ENCODE measurements around the gene BBX.

The BBX gene

GRCh38 chr3:107522510-107523288, at the start of gene BBX:
Gene BBX, plus strand, starts transcription at chr3:107522962. Its CDS starts 187,499 bp downstream, at chr3:107710461.
- peak; percentile 74 for FAIRE-seq

GRCh38 chr3:107476462-107476861, 46.3 kb upstream of the BBX start:
- DNase-seq (ENCODE audit: low spot score) = no peak
- FAIRE-seq = no peak

More at GRCh38 chr3:107522510-107523288, at the start of gene BBX:
- peak; percentile 92 for DNase-seq (ENCODE audit: low spot score)

DNA sequence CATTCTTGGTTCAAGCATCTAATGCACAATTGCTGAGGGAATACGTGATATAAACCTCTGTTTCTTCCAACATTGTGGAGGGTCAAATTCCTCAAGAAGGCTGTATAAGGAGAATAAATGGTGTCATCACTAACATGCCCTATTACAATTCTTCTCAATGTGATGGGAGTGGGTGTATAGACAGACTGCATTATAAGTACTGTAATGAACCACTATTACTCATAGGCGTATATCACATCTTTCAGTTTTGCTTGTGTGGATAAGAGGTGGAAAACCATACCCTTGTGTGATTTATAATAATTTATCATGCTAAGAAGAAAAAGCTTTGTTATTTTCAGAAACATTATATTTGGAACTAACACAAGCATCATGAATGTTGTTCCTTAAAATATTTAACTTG, 35.3 kb upstream of the BBX start:
- DNase-seq (ENCODE audit: low spot score) (no peak), FAIRE-seq (no peak)

DNA sequence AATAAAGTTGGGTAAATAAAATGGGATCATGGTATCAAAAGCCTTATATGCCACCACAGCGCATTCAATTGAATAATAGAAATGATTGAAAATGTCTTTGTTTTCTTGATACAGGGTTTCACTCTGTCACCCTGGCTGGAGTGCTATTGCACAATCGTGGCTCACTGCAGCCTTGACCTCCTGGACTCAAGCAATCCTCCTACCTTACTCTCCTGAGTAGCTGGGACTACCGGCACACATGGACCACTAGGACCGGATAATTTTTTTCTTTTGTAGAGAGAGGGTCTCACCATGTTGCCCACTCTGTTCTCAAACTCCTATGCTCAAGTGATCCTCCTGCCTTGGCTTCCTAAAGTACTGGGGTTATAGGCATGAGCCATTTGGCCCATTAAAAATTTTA, 33.8 kb upstream of the BBX start:
- FAIRE-seq (no peak), DNase-seq (ENCODE audit: low spot score) (no peak)

DNA sequence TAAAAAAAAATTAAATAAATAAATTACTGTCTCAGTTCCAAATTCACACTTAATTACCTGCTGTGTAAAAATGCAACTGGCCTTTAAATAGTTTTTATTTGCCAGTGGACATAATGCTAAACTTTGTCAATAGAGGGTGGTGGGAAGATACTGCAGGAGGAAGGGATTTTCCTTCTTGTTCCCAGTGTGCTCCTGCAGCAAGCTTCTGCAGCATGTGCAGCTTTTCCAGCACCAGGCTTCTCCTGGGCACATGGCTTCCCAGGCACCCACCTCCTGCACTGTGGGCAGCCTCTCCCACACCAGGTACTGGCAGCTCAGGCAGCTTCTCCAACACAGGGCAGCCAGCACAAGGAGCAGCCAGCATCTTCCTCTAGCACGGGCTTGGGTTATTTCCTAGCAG, 29.6 kb upstream of the BBX start:
- DNase-seq (ENCODE audit: low spot score) = no peak
- FAIRE-seq = no peak

GRCh38 chr3:107496855-107497254, 25.9 kb upstream of the BBX start:
- FAIRE-seq (no peak), DNase-seq (ENCODE audit: low spot score) (no peak)

DNA sequence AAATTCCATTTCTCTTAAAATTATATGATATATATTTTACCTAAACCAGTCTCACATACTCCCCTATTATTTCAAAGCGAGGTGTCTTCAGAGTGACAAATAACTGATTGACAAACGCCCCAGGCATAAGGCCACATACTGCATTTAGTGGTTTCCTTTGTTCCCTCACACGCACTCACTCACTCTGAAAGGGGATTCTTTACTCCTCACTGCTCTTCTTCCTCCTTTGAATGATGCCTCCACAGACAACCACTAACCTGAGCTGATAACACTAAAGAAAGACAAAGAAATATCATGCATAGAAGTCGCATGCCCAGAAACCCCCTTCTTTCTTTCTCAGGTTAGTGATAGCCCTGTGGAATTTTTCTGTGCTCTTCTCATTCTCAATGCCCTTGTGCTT, 24.1 kb upstream of the BBX start:
- DNase-seq (ENCODE audit: low spot score) = no peak
- FAIRE-seq = no peak

GRCh38 chr3:107506458-107506857, 16.3 kb upstream of the BBX start:
- DNase-seq (ENCODE audit: low spot score) (no peak), FAIRE-seq (no peak)

DNA sequence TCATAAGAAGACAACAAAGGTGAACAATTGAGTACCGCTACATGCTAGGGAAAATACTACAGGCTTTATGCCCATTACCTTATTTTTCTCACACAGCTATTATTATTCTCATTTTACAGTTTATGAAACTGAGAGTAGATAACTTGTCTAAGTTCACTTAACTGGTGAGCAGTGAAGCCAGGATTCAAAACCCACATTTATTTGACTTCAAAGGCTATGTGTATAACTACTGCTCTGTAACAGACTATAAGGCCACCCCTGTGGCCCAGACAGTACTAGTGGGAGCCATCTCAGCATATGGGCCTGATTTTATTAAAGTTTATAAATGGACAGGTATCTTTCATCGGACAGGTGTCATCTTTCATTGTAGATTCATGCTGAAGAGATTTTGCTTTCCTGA, 14.4 kb upstream of the BBX start:
- DNase-seq (ENCODE audit: low spot score) (no peak), FAIRE-seq (no peak)

DNA sequence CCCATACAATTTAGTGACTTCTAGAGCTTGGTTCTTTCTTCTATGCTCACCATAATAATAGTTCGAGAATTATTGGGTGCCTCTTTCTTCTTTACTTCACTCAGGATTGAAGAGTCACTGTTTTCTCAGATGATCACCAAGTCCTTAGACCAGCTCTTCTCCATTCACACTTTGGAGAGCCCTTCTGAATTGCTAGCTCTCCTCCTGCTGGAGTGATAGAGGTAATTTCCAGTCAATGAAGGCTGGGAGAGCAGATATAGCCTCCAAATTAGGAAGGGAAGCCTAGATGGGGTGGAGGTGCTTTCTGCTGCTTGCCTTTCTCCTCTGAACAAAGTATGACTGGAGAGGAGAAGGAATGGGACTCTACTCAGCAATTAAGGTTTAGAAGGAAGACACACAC, 10.7 kb upstream of the BBX start:
- DNase-seq (ENCODE audit: low spot score) = no peak
- FAIRE-seq = no peak

DNA sequence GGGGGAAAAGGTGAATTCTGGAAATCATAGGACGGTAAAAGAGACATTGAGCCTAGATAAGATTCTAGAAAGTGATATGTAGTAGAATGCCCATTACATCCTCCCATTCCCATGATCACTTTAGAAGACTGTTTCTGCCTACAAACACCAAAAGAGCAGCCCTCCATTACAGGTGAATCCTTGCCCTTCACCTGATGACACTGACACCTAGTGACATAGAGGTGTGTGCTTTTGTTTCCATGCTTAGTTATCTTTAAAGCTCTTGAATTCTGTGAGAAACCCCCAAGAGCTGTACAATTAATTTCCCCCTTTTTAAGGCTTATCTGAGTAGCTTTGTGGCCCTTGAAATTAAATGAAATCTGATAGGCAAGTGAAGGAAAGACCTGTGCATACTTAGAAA, 8.3 kb upstream of the BBX start:
- no peak for DNase-seq (ENCODE audit: low spot score)
- no peak for FAIRE-seq

GRCh38 chr3:107516475-107516874, 6.3 kb upstream of the BBX start:
- FAIRE-seq = no peak

DNA sequence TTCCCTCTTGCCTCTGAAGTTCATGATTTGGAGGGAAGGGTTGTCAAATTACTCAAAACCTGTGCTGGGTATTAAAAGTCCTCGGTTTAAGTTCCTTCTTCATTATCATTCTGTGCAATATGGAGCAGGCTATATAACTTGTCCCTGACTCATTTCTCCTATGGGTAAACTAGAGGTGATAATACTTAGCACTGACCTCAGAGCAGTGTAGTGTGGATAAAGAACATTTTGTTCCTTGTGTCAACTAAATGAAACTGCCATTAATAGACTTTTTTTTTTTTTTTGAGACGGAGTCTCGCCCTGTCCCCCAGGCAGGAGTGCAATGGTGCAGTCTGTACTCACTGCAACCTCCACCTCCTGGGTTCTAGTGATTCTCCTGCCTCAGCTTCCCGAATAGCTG, 2.2 kb upstream of the BBX start:
- FAIRE-seq = no peak

More at GRCh38 chr3:107516475-107516874, 6.3 kb upstream of the BBX start:
- no peak for DNase-seq (ENCODE audit: low spot score)

GRCh38 chr3:107521469-107522059, 1.2 kb upstream of the BBX start:
- DNase-seq (ENCODE audit: low spot score) (no peak), FAIRE-seq (no peak)

More for the DNA sequence above, 2.2 kb upstream of the BBX start:
- DNase-seq (ENCODE audit: low spot score) = no peak

- DNase-seq (ENCODE audit: low spot score) (no peak), FAIRE-seq (no peak)
Observed at GRCh38 chr3:107523289-107523538, 452 bp downstream of the BBX start.

DNA sequence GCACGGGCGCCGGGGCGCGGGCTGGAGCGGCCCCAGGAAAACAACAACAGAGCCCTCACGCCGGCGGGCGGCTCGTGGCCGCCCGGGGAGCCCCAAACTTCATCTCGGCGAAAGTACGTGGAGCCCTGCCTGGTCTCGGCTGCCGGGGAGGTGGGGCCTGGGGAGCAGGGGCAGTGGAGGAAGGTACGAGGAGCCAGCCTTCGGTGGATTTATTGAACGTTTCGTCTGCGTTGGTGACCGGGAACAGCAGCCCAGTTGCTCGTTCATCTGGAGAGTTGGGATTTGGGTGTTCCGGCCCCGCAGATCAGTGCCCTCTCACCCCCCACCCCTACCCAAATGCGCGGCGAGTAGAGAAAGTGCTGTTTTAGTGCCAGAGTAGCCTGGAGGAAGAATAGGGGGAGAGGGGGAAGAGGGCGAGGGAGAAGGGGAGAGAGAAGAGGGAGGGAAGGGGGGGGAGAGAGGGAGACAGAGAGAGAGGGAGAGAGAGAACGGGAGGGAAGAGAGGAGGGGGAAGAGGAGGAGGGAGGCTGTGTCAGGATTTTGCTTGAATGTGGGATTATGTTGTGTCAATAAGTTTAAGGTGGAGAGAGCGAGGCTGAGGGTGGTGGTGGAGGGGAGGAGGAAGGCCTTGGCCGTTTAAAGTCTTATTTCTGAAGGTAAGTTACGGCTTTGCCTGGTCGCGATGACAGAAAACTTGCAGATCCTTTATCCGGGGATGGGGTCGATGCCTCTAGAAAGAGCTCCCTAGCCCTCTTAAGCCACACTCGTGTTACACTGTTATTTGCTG, 970 bp downstream of the BBX start:
- DNase-seq (ENCODE audit: low spot score) (peak; percentile 25), FAIRE-seq (no peak)

GRCh38 chr3:107524326-107524840, 1.6 kb downstream of the BBX start:
- DNase-seq (ENCODE audit: low spot score) (no peak), FAIRE-seq (no peak)

DNA sequence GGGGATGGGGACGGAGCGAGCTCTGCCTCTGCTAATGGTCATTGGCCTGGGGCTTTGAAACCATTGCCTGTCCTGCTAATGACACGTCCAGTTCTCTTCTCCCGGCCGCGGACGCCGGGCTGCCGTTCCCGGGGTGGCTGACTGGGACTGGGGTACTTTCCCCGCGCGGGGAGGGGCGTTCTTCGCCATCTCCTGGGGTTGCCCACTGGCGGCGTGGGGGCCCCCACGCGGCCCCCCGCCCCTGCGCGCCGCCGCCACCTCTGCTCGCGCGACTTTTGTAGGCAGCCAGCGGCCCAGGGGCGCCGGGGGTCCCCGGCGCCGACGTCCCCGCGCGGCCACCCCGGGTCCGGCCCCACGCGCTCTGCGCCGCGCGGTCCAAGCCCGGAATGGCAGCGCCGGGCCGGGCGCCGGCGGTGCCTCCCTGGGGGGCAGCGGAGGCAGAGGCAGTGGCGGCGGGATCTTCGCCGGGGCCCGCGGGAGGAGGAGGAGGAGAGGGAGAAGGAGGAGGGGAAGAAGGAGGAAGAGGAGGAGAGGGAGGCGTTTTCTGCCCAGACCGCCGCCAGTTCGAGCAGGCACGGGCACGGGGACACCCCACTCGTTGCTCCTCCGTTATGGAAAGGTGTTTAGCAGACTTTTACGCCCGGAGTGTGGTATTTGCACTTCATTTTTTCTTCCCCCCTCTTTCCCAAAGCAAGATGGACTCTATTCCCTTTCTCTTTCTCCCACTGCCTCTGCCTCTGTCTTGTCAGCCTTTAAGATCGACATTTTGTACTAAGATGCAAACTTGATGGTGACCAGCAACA, 2.3 kb downstream of the BBX start:
- DNase-seq (ENCODE audit: low spot score) (peak; percentile 44), FAIRE-seq (no peak)

GRCh38 chr3:107525644-107526305, 3.0 kb downstream of the BBX start:
- FAIRE-seq (no peak), DNase-seq (ENCODE audit: low spot score) (no peak)

DNA sequence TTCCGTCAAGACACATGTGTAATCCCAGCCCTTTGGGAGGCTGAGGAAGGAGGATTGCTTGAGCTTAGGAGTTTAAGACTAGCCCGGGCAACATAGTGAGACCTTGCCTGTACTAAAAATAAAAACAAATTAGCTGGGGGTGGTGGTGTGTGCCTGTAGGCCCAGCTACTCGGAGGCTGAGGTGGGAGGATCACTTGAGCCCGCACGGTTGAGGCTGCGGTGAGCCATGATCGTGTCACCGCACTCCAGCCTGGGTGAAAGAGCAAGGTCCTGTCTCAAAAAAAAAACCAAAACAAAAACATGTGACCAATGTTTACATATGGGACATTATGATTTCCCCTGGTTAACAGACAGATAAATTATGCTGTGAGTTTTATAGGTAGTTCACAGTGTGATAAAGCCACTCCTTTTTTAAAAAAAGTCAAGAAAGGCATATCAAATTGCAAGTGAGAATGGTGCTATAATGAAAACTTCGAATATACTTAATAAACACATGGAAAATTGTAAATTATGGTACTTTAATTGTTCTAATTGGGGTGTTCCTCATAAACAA, 9.2 kb downstream of the BBX start:
- FAIRE-seq (no peak), DNase-seq (ENCODE audit: low spot score) (no peak)

- no peak for FAIRE-seq
- DNase-seq (ENCODE audit: low spot score) = no peak
Observed at GRCh38 chr3:107540857-107541256, 18.1 kb downstream of the BBX start.

Measured in RCC 7860 (cell line).